Placental pericyte (primary cell): ENCODE results near the gene ESPN. TPM values are rescaled to one million over a fixed set of nuclear protein-coding genes. Genes with fewer than 3 reads are reported as not detected.

Experiments used
- small RNA-seq: library from RNA; depleted of rRNA; stranded (forward); fragments of <200 nt; gene quantifications from one replicate; pipeline ENCODE3, GENCODE V24; 2012; ENCODE audit warnings: low replicate concordance
- total RNA-seq: library from RNA; depleted of rRNA; stranded (reverse); fragments of >200 nt; gene quantifications from 2 replicates; pipeline ENCODE4 v1.2.3, GENCODE V29; 2012

The ESPN gene
- total RNA-seq: under 0.01 TPM in 1 of 2 replicates, not detected in the other

GRCh38 chr1:6424619-6425593 is at the start of gene ESPN:
TSS of gene ESPN (plus strand) at chr1:6424776. CDS start at chr1:6424956, 180 bp downstream.

GRCh38 chr1:6393400-6394187 is 31.0 kb upstream of the ESPN start, which contains the start of gene ACOT7:
TSS of gene ACOT7 (minus strand) at chr1:6393767. CDS start at chr1:6393399, 368 bp downstream.

GRCh38 chr1:6419804-6420453 is 4.6 kb upstream of the ESPN start, which contains the start of gene HES2:
TSS of gene HES2 (minus strand) at chr1:6419919. CDS start at chr1:6419820, 99 bp downstream.

GRCh38 chr1:6466023-6466422 is 41.4 kb downstream of the ESPN start, which contains the start of gene TNFRSF25:
TSS of gene TNFRSF25 (minus strand) at chr1:6466173. CDS start at chr1:6466107, 66 bp downstream.

GRCh38 chr1:6491480-6491962 is 66.9 kb downstream of the ESPN start, which contains the start of gene PLEKHG5:
TSS of gene PLEKHG5 (minus strand) at chr1:6491667. CDS start at chr1:6477571, 14,096 bp downstream.

Small RNA genes within 50 kb of the gene (small RNA-seq; reads per million reads assigned to genes)
- gene MIR4252: not detected

Other genes with a start within 250 kb of the ESPN start
- under 0.01 and 0.14 TPM in 2 replicates for gene CHD5, start 244.5 kb upstream of the ESPN start, total RNA-seq
- gene RPL22, start 225.2 kb upstream of the ESPN start, total RNA-seq: 51.7 and 96.9 TPM in 2 replicates
- 24.9 and 27.2 TPM in 2 replicates for gene RNF207, start 218.7 kb upstream of the ESPN start, total RNA-seq
- gene ICMT, start 188.8 kb upstream of the ESPN start, total RNA-seq: 33.9 and 127 TPM in 2 replicates
- not detected in 2 replicates for gene HES3, start 180.6 kb upstream of the ESPN start, total RNA-seq
- 10.2 and 14.4 TPM in 2 replicates for gene GPR153, start 163.7 kb upstream of the ESPN start, total RNA-seq
- 56.1 and 57.3 TPM in 2 replicates for gene ACOT7, start 31.0 kb upstream of the ESPN start, total RNA-seq
- 0.14 and 0.22 TPM in 2 replicates for gene HES2, start 4.9 kb upstream of the ESPN start, total RNA-seq
- 1.4 and 1.5 TPM in 2 replicates for gene TNFRSF25, start 41.4 kb downstream of the ESPN start, total RNA-seq
- gene PLEKHG5, start 66.9 kb downstream of the ESPN start, total RNA-seq: 2.8 and 7.2 TPM in 2 replicates
- gene NOL9, start 129.7 kb downstream of the ESPN start, total RNA-seq: 23.2 and 46.2 TPM in 2 replicates
- gene TAS1R1, start 130.5 kb downstream of the ESPN start, total RNA-seq: under 0.01 and 0.14 TPM in 2 replicates
- 11.5 and 14.4 TPM in 2 replicates for gene ZBTB48, start 155.2 kb downstream of the ESPN start, total RNA-seq
- gene KLHL21, start 178.1 kb downstream of the ESPN start, total RNA-seq: 46.5 and 46.6 TPM in 2 replicates
- 12.0 and 12.5 TPM in 2 replicates for gene PHF13, start 189.0 kb downstream of the ESPN start, total RNA-seq
- 11.5 and 16.4 TPM in 2 replicates for gene THAP3, start 200.1 kb downstream of the ESPN start, total RNA-seq